ENCODE measurements around the gene TNKS2.
"Not testable (repeated sequence)": the region's sequence is repeated elsewhere in the genome, so short reads cannot be mapped to it uniquely, and the experiment has no call there.

TNKS2 gene

GRCh38 chr10:91797048-91797690, 1.1 kb upstream of the TNKS2 start:
- no peak for DNase-seq

GRCh38 chr10:91798649-91799611, 704 bp downstream of the TNKS2 start:
- DNase-seq = peak; percentile 53

- no peak for DNase-seq
These were observed 1.4 kb downstream of the TNKS2 start for GRCh38 chr10:91799612-91799975.

GRCh38 chr10:91800182-91800581, 2.0 kb downstream of the TNKS2 start:
- no peak for DNase-seq

- no peak for DNase-seq
These were observed 2.5 kb downstream of the TNKS2 start for GRCh38 chr10:91800756-91801155.

- no peak for DNase-seq
These were observed 5.3 kb downstream of the TNKS2 start for GRCh38 chr10:91803386-91804125.

GRCh38 chr10:91804126-91804510, 5.9 kb downstream of the TNKS2 start:
- DNase-seq = no peak

GRCh38 chr10:91805110-91805838, 7.0 kb downstream of the TNKS2 start:
- DNase-seq = no peak

- DNase-seq = not testable (repeated sequence)
These were observed 9.0 kb downstream of the TNKS2 start for GRCh38 chr10:91807264-91807663.

GRCh38 chr10:91813251-91813650, 15.0 kb downstream of the TNKS2 start:
- DNase-seq = no peak

GRCh38 chr10:91816981-91817380, 18.8 kb downstream of the TNKS2 start:
- no peak for DNase-seq

GRCh38 chr10:91820144-91820543, 21.9 kb downstream of the TNKS2 start:
- DNase-seq = no peak

GRCh38 chr10:91824076-91824475, 25.9 kb downstream of the TNKS2 start:
- DNase-seq = no peak

GRCh38 chr10:91829268-91829667, 31.0 kb downstream of the TNKS2 start:
- DNase-seq = no peak

GRCh38 chr10:91838199-91838598, 40.0 kb downstream of the TNKS2 start:
- DNase-seq = no peak

- no peak for DNase-seq
These were observed 44.9 kb downstream of the TNKS2 start for GRCh38 chr10:91843083-91843482.

- peak; percentile 13 for DNase-seq
These were observed 58.4 kb downstream of the TNKS2 start for GRCh38 chr10:91856637-91857036.

- DNase-seq = no peak
These were observed 62.7 kb downstream of the TNKS2 start for GRCh38 chr10:91860885-91861284.

GRCh38 chr10:91864099-91864498, 65.9 kb downstream of the TNKS2 start:
- no peak for DNase-seq

GRCh38 chr10:91864744-91865143, 66.5 kb downstream of the TNKS2 start:
- no peak for DNase-seq

GRCh38 chr10:91865562-91866081, 67.4 kb downstream of the TNKS2 start:
- DNase-seq = no peak

GRCh38 chr10:91875156-91875555, 76.9 kb downstream of the TNKS2 start:
- DNase-seq = no peak

- no peak for DNase-seq
These were observed 77.6 kb downstream of the TNKS2 start for GRCh38 chr10:91875779-91876178.
